Spleen (tissue), 11 donors: Measurements from ENCODE around the gene ABCA3. TPM values are rescaled to one million over a fixed set of nuclear protein-coding genes. Genes with fewer than 3 reads are reported as not detected.

ENCODE experiments used
- DNase-seq: peaks from one replicate; pipeline ENCODE4 v3.0.0-alpha.2; 2020
- H3K27ac ChIP-seq, 8 donors: fragments of 200-600 bp; sonication (generic) in 7 of 8; 1 replicate in 4 of 8; 2 replicates in 4 of 8; pipeline versions ENCODE4 v1.5.0 to v1.8.0; 2016 to 2021; ENCODE audit warnings: inconsistent platforms in 4 of 8, mild to moderate bottlenecking in 4 of 8, moderate library complexity in 1 of 8
- H3K27me3 ChIP-seq, 7 donors: fragments of 200-600 bp; sonication (generic) in 6 of 7; replicated peaks in 1 of 7; 1 replicate in 4 of 7; 2 replicates in 3 of 7; pipeline versions ENCODE4 v1.5.0 to v1.8.0; 2016 to 2021; ENCODE audit warnings: inconsistent platforms in 3 of 7, mild to moderate bottlenecking in 1 of 7
- H3K36me3 ChIP-seq, 6 donors: fragments of 200-600 bp; sonication (generic) in 5 of 6; 1 replicate in 4 of 6; 2 replicates in 2 of 6; pipeline versions ENCODE4 v1.5.0 to v1.8.0; 2016 to 2021; ENCODE audit warnings: inconsistent platforms in 2 of 6
- H3K4me1 ChIP-seq, 6 donors: fragments of 200-600 bp; sonication (generic) in 5 of 6; 1 replicate in 3 of 6; 2 replicates in 3 of 6; pipeline versions ENCODE4 v1.5.0 to v1.8.0; 2016 to 2021; ENCODE audit warnings: inconsistent platforms in 3 of 6
- H3K4me3 ChIP-seq, 8 donors: fragments of 200-600 bp; sonication (generic) in 7 of 8; 1 replicate in 4 of 8; 2 replicates in 4 of 8; pipeline versions ENCODE4 v1.5.0 to v1.8.0; 2016 to 2021; ENCODE audit warnings: inconsistent platforms in 4 of 8, mild to moderate bottlenecking in 4 of 8, moderate library complexity in 2 of 8
- H3K9me3 ChIP-seq, 8 donors: fragments of 200-600 bp; sonication (generic) in 7 of 8; 1 replicate in 4 of 8; 2 replicates in 4 of 8; pipeline versions ENCODE4 v1.5.0 to v1.8.0; 2016 to 2021; ENCODE audit warnings: inconsistent platforms in 4 of 8
- POLR2A ChIP-seq, 3 donors: fragments of 450-650 bp; IDR thresholded peaks; one replicate each; pipeline ENCODE4 v1.5.1; 2017; ENCODE audit warnings: antibody characterized with exemption in 3 of 3, mild to moderate bottlenecking in 1 of 3
- POLR2AphosphoS5 ChIP-seq, 3 donors: sonication (generic); formaldehyde crosslinking; IDR thresholded peaks; one replicate each; pipeline ENCODE4 v1.5.1; 2017; ENCODE audit warnings: antibody characterized with exemption in 3 of 3
- WGBS, 5 donors: extraction: QIAGEN DNeasy Blood & Tissue Kit in 3 of 5; methylation state at CpG; one replicate each; pipeline versions ENCODE4 v1.1.5 to v1.1.7; 2013 to 2018; 5-methylcytosine and 5-hydroxymethylcytosine counted together
- intact Hi-C: fragments of 100-400 bp; cut with DNase I; formaldehyde crosslinking; loops from one replicate; pipeline ENCODE4 v1.15.0; 2023; ENCODE audit warnings: low total_unique reads
- polyA plus RNA-seq, 3 donors: library from polyadenylated mRNA; stranded (reverse); fragments of 200-250 nt; gene quantifications; one replicate each; pipeline ENCODE4 v1.2.1, GENCODE V29; 2013
- total RNA-seq, 7 donors: library from RNA; depleted of rRNA in 3 of 7; stranded (reverse); fragments of >200 nt in 3 of 7; fragmentation: NEBNext Ultra II Directional in 4 of 7; extraction: Animal tissue kit (Norgen Biotek cat#: 25700) in 4 of 7; gene quantifications; one replicate each; pipeline versions ENCODE4 v1.1.0 to v1.2.1, GENCODE V29; 2016 to 2021
- TF ChIP-seq, protein P1 (sequence below), 11 experiments: fragments of 200-600 bp in 7 of 11; fragments of 450-650 bp in 4 of 11; sonication (generic) in 4 of 11; IDR thresholded peaks in 8 of 11; conservative IDR thresholded peaks in 3 of 11; 1 replicate in 7 of 11; 2 replicates in 4 of 11; pipeline versions ENCODE4 v1.4.0 to v1.8.0; 2016 to 2021; ENCODE audit warnings: antibody characterized with exemption in 11 of 11, inconsistent platforms in 4 of 11, mild to moderate bottlenecking in 1 of 11
- donor health status: healthy with polysubstance abuse.
- donor health status: DM: no; HTN: no; CAD: no; lungs with moderate emphysema.
- donor health status: DM: no; HTN: no; CAD: no.
- donor health status: Bipolar disorder and iron deficiency.
- donor health status: healthy.
- donor health status: DM: no; HTN: no; CAD: no.
- donor health status: DM: yes; HTN: yes; CAD: no.

Gene ABCA3
- total and polyA plus RNA-seq, 10 donors, result 2.5 to 12.6 (median 6.8) TPM

DNA sequence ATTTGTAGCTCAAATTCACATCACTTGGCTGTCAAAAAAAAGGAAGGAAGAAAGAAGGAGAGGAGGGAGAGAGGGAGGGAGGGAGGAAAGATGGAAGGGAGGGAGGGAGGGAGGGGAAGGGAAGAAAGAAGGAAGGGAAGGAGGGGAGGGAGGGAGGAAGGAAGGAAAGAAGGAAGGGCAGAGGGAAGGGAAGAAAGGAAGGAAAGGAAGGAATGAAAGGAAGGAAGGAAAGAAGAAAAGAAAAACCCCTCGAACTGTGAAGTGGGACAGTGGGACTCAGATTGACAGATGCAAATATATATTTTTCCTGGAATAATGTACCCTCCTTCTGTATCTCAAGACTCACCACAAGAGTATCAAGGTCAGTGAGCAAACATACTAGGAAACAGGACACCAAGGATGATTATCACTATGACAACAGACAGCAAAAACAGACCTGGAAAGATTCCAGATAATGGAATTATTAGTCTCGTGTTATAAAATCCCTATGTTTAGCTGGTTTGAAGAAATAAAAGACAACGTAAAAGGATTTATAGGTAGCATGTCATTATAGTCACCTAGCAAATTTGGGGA is 24.2 kb upstream of the ABCA3 start:
- Histone ChIP-seq H3K36me3 (no peaks in the 10 kb centered on the region), H3K27ac (peak overlapping the region in 1 of 8 donors; percentile 1), H3K4me3 (no peak overlapping the region), H3K9me3 (no peaks in the 10 kb centered on the region), H3K27me3 (peaks cover 0 to 36% (median 0%) of the 10 kb centered on the region in 7 donors), H3K4me1 (peaks cover 0 to 19% (median 0%) of the 10 kb centered on the region in 6 donors)
- intact Hi-C loops, result no loop called here
- DNase-seq, result no peak
- WGBS, 5 donors, result 17 to 25% (median 22%) methylated on average over 3 of the region's 3 CpGs
- TF ChIP-seq, protein P1, sequence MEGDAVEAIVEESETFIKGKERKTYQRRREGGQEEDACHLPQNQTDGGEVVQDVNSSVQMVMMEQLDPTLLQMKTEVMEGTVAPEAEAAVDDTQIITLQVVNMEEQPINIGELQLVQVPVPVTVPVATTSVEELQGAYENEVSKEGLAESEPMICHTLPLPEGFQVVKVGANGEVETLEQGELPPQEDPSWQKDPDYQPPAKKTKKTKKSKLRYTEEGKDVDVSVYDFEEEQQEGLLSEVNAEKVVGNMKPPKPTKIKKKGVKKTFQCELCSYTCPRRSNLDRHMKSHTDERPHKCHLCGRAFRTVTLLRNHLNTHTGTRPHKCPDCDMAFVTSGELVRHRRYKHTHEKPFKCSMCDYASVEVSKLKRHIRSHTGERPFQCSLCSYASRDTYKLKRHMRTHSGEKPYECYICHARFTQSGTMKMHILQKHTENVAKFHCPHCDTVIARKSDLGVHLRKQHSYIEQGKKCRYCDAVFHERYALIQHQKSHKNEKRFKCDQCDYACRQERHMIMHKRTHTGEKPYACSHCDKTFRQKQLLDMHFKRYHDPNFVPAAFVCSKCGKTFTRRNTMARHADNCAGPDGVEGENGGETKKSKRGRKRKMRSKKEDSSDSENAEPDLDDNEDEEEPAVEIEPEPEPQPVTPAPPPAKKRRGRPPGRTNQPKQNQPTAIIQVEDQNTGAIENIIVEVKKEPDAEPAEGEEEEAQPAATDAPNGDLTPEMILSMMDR (IDR thresholded peaks at IDR 0.05 in 8 of 11, conservative IDR thresholded peaks at IDR 0.05 in 3 of 11), result no peak
- TF ChIP-seq POLR2A (IDR thresholded peaks at IDR 0.05) (no peak), POLR2AphosphoS5 (IDR thresholded peaks at IDR 0.05) (no peak)

DNA sequence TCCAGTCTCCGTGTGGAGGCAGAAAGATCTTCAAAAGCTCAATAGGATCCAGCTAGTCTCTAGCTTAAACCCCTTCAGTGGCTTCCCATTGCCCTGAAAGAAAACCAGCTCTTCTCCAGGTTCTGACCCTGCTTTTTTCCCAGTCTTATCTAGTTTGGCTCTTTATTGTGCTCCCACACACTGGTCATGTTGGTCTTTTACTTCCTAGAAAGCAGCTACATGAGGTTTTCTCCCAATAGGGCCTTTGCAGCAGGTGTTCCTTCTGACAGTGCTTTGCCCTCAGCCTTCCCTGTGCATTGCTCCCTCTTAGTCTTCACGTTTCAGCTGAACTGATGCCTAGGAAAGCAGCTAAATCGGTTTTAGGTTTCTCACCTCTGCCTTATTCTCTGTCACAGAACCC is 21.7 kb upstream of the ABCA3 start:
- TF ChIP-seq, protein P1 (IDR thresholded peaks at IDR 0.05 in 8 of 11, conservative IDR thresholded peaks at IDR 0.05 in 3 of 11), result no peak
- TF ChIP-seq POLR2AphosphoS5 (IDR thresholded peaks at IDR 0.05) (no peak), POLR2A (IDR thresholded peaks at IDR 0.05) (no peak)
- Histone ChIP-seq H3K27me3 (peaks cover 0 to 52% (median 0%) of the 10 kb centered on the region in 7 donors), H3K27ac (no peak overlapping the region), H3K36me3 (no peaks in the 10 kb centered on the region), H3K9me3 (no peaks in the 10 kb centered on the region), H3K4me3 (no peak overlapping the region), H3K4me1 (peaks cover 0 to 15% (median 0%) of the 10 kb centered on the region in 6 donors)
- WGBS, 5 donors, result 67 to 72% (median 71%) methylated on average over 3 of the region's 3 CpGs
- no peak for DNase-seq
- intact Hi-C loops, result no loop called here

DNA sequence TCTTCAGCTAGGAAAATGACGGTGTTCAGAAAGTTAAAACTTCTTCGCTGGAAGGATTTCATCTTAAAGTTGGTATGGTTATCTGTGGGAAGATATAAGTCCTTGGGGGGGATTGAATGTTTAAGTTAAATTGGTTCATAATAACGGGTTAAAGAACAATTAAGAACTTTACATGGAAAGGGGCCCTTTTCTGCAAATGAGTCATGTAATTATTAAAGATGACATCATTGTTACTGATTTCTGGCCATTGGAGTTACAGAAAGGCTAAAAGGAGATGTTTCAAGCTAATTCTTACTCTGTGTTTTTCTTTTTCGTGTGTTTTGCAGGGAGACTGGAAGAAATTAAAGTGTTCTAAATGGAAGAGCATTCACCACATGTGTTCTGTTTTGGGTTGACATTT is 20.6 kb upstream of the ABCA3 start:
- no peak for DNase-seq
- Histone ChIP-seq H3K4me3 (no peak overlapping the region), H3K27ac (no peak overlapping the region), H3K4me1 (peaks cover 0 to 15% (median 0%) of the 10 kb centered on the region in 6 donors), H3K36me3 (no peaks in the 10 kb centered on the region), H3K27me3 (peaks cover 0 to 58% (median 0%) of the 10 kb centered on the region in 7 donors), H3K9me3 (no peaks in the 10 kb centered on the region)
- intact Hi-C loops, result no loop called here
- TF ChIP-seq, protein P1 (IDR thresholded peaks at IDR 0.05 in 8 of 11, conservative IDR thresholded peaks at IDR 0.05 in 3 of 11), result no peak
- TF ChIP-seq POLR2AphosphoS5 (IDR thresholded peaks at IDR 0.05) (no peak), POLR2A (IDR thresholded peaks at IDR 0.05) (no peak)
- WGBS, 5 donors, result 76 to 87% (median 85%) methylated on average over 4 of the region's 4 CpGs

DNA sequence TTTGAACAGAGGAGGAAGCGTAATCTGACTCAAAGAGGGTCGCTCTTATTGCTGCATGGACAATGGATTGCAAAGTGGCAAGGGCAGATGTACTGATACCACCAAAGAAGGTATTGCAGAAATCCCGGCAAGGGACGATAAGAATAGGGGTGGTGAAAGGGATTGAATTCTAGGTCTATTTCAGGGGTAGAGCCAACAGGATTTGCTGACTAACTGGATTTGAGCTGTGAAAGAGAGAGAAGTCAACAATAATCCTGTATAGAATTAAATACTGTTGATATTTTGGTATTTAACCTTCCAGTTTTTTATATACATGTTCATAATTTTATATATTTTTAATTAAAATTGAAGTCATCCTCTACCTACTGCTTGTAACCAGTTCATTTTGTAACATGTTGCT is 19.4 kb upstream of the ABCA3 start:
- Histone ChIP-seq H3K27ac (no peak overlapping the region), H3K9me3 (no peaks in the 10 kb centered on the region), H3K4me1 (peaks cover 0 to 9% (median 0%) of the 10 kb centered on the region in 6 donors), H3K27me3 (peaks cover 0 to 60% (median 0%) of the 10 kb centered on the region in 7 donors), H3K36me3 (no peaks in the 10 kb centered on the region), H3K4me3 (no peak overlapping the region)
- intact Hi-C loops, result no loop called here
- DNase-seq, result no peak
- 72 to 85% (median 76%) methylated on average over 4 of the region's 4 CpGs for WGBS, 5 donors
- no peak for TF ChIP-seq POLR2AphosphoS5 (IDR thresholded peaks at IDR 0.05)
- TF ChIP-seq POLR2A (IDR thresholded peaks at IDR 0.05), result no peak
- TF ChIP-seq, protein P1 (IDR thresholded peaks at IDR 0.05 in 8 of 11, conservative IDR thresholded peaks at IDR 0.05 in 3 of 11), result no peak
